GM12801 (cell line): ENCODE data around the gene RAB33B.

Experiments used
- CTCF ChIP-seq: IDR thresholded peaks from one replicate; pipeline ENCODE4 v1.5.1; 2011; ENCODE audit warnings: control low read depth; ENCODE audit not compliant: insufficient read length; ENCODE audit errors: extremely low read depth

RAB33B gene

DNA sequence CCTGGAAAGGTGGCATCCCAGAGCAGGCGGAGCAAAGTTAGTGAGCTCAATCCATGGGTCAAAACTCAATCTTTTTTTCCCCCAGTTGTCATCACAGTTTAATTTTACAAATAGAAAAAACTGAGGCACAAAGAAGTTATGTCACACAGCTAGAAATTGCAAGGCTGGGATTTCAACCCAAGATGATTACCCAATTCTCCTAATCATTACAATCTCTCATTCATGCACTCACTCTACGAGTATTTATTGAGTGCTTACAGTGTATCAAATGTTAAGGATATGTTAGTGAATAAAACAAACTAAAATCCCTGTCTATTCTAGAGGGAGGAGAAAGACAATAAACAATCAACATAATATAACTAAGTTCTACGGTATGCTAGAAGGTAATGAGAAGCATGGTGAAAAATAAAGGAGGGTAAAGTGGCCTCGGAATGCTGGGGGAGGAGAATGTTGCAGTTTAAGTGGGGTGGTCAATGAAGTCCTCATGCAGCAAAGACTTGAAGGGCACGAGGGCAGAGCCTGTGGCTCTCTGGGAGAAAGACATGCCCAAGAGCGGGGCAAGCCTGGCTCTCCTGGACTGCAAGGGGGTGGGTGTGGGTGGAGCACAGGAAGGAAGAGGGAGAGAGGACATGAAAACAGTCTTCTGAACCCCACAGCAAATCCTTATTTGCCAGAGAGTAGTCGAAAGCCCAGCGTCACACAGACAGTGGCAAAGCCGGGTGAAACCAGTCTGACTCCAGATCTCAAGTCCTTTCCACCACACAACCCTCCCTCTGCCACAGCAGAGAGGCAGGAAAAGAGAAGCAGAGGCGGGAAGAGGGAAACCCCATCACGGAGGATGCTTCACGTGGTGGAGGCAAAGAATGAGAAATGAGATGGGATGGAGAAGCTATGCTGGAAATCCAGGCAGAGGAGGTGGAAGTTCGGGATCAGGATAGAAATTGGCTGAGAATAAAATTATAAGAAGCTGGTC, 48.3 kb downstream of the RAB33B start:
- TF ChIP-seq CTCF: no peak

DNA sequence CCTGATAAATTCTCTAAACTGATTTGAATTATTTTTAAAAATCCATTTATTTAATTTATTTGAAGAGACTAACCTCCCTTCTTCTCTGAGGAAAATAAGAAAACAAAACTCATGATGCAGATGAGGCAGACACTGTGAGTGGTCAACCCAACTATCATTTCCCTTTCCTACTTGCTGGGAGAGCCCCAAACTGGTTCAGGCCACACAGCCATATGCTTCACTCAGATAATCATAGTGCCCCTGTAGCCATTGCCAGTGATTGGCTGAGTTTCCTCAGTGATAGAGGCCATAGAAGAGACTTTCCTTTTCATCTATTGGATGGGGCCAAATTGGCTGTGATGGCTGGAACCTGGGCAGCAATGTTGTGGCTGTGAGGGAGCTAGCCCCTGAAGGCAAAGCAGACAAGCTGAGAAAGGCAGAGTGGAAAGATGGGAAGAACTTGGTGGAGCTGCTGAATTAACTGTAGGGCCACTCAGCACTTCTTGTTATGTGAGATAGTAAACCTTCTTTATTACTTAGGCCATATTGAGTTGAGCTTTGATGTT, 49.8 kb downstream of the RAB33B start:
- TF ChIP-seq CTCF: no peak

- TF ChIP-seq CTCF: no peak
These were observed 52.9 kb downstream of the RAB33B start for GRCh38 chr4:139506774-139507173.

DNA sequence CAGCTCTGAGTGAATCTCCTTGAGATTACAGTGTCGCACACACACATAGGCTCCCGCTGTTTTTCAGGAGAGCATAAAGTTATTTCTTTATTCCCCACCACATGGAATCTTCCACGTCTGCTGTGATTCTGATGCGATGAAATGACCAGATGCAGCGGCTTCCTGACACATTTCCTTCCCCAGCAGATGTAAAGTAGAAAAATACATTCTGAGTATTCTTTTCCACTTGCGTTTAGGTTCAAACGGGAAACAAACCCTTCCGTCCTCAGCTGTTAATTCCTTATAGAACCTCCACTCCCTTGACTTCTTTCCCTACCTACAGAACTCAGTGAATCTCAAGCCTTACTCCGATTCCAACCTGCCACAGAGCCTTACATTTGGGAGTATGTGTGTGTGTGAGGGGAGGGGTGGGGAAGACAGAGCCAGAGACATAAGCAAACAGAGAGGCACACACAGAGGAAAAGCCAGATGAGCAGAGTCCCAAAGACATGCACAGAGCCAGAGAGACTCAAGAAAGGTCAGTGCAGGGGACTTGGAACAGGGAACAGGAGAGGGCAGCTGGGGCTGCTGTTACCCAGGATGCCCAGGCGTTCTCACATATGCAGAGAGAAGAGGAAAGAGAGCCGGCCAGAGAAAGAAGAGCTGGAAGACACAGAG, 54.8 kb downstream of the RAB33B start:
- TF ChIP-seq CTCF: no peak

DNA sequence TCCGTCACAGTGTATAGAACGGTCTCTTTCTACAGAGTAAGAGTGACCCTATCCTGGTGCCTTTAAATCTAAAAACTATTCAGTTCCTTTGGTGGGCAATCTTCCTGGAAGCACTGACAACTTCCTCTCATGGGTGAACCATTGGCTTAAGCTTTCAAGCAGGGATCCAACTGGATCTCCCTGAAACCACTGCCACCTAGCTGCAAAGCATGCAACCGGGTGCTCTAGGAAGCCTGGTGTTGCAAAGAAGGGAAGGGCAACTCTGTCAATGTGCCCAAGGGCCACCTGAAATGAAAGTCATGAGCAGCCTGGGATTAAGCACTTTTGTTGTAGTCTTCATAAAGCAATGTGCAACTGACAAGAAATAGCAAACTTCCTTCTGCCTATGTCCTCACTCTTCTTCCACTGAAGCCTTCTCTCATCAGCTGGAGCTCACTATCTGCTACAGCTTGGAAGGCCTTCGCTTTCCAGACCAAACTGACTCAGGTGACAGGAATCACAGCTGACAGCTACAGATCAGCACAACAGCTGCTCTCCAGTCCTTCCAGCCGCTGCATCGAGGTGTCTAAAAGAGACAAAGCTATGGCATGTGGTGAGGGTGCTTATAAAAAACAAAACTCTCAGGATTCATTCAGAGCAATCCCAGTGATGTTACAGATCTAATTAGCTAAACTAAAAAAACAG, 55.9 kb downstream of the RAB33B start:
- no peak for TF ChIP-seq CTCF

DNA sequence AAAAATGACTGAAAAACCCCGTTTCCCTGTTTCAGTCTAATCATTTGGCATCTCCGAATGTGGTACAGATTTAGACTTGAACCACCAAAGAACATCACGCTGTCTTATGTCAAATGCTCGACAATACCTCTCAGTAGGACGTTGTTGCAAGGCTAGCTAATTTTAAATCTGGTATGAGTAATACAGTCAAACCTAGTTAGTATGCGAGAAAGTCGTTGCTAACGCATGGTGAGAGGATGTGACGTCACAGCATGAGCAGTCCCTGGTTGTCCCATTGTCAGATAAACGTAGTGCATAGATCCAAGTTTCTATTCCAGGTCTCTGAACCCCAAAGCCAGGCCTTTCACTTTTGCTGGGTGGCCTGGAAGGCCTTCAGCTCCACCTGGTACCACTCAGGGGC, 57.4 kb downstream of the RAB33B start:
- TF ChIP-seq CTCF: no peak
